ENCODE measurements around the gene KCNH6.

KCNH6 gene

GRCh38 chr17:63534816-63535455 is 11.8 kb downstream of the KCNH6 start:
- no peak for DNase-seq (ENCODE audit: low spot score)

- no peak for DNase-seq (ENCODE audit: low spot score)
Measured at GRCh38 chr17:63535640-63536039, 12.5 kb downstream of the KCNH6 start.

- no peak for DNase-seq (ENCODE audit: low spot score)
Measured at GRCh38 chr17:63537001-63537400, 13.8 kb downstream of the KCNH6 start.

GRCh38 chr17:63537991-63538692 is 15.0 kb downstream of the KCNH6 start:
- DNase-seq (ENCODE audit: low spot score) = no peak

- no peak for DNase-seq (ENCODE audit: low spot score)
Measured at GRCh38 chr17:63538693-63539595, 15.8 kb downstream of the KCNH6 start.

GRCh38 chr17:63540590-63540989 is 17.4 kb downstream of the KCNH6 start:
- no peak for DNase-seq (ENCODE audit: low spot score)

GRCh38 chr17:63542218-63542545 is 19.0 kb downstream of the KCNH6 start:
- DNase-seq (ENCODE audit: low spot score) = no peak

- DNase-seq (ENCODE audit: low spot score) = peak; percentile 2
Measured at GRCh38 chr17:63542942-63543821, 20.0 kb downstream of the KCNH6 start.

GRCh38 chr17:63543822-63544420 is 20.8 kb downstream of the KCNH6 start:
- peak; percentile 2 for DNase-seq (ENCODE audit: low spot score)

GRCh38 chr17:63544467-63545301 is 21.5 kb downstream of the KCNH6 start:
- peak; percentile 3 for DNase-seq (ENCODE audit: low spot score)

- no peak for DNase-seq (ENCODE audit: low spot score)
Measured at GRCh38 chr17:63546308-63547082, 23.3 kb downstream of the KCNH6 start.

GRCh38 chr17:63547083-63547523 is 23.9 kb downstream of the KCNH6 start:
- no peak for DNase-seq (ENCODE audit: low spot score)

GRCh38 chr17:63549289-63549945 is 26.3 kb downstream of the KCNH6 start:
- no peak for DNase-seq (ENCODE audit: low spot score)

GRCh38 chr17:63549946-63550816 is 27.0 kb downstream of the KCNH6 start, which contains the start of gene DCAF7:
Gene DCAF7 (plus strand): TSS chr17:63550477. CDS start chr17:63550678, 201 bp downstream.
- peak; percentile 99 for DNase-seq (ENCODE audit: low spot score)

- DNase-seq (ENCODE audit: low spot score) = peak; percentile 27
Measured at GRCh38 chr17:63550817-63551639, 27.9 kb downstream of the KCNH6 start.

GRCh38 chr17:63552211-63552610 is 29.1 kb downstream of the KCNH6 start:
- no peak for DNase-seq (ENCODE audit: low spot score)
